Heart left ventricle (tissue), 16 donors: ENCODE results near the gene ERFL. TPM values are rescaled to one million over a fixed set of nuclear protein-coding genes. Genes with fewer than 3 reads are reported as not detected.
A peak's percentile ranks its signal among the peaks of the same experiment; 100 is the strongest.

Experiments used
- ATAC-seq, 4 donors: fragments of 200-7000 bp; cut with Tn5 transposase; one replicate each; pipeline ENCODE4 v1.9.1; 2020 to 2022; ENCODE audit warnings: moderate library complexity in 4 of 4, mild to moderate bottlenecking in 3 of 4, moderate number of reproducible peaks in 1 of 4
- DNase-seq, 5 donors: peaks; one replicate each; pipeline ENCODE4 v3.0.0-alpha.2; 2020
- H3K27ac ChIP-seq, 12 donors: fragments of 200-600 bp; sonication (generic) in 4 of 12; one replicate each; pipeline versions ENCODE4 v1.5.0 to v1.8.0; 2016 to 2022; ENCODE audit warnings: mild to moderate bottlenecking in 2 of 12
- H3K27me3 ChIP-seq, 9 donors: fragments of 200-600 bp; sonication (generic) in 2 of 9; one replicate each; pipeline versions ENCODE4 v1.5.1 to v1.8.0; 2016 to 2022; ENCODE audit warnings: mild to moderate bottlenecking in 3 of 9
- H3K36me3 ChIP-seq, 9 donors: fragments of 200-600 bp; sonication (generic) in 2 of 9; one replicate each; pipeline versions ENCODE4 v1.5.0 to v1.8.0; 2018 to 2022; ENCODE audit warnings: mild to moderate bottlenecking in 2 of 9
- H3K4me1 ChIP-seq, 12 donors: fragments of 200-600 bp; sonication (generic) in 4 of 12; one replicate each; pipeline versions ENCODE4 v1.5.0 to v1.8.0; 2016 to 2022; ENCODE audit warnings: mild to moderate bottlenecking in 3 of 12
- H3K4me3 ChIP-seq, 12 donors: fragments of 200-600 bp; sonication (generic) in 4 of 12; one replicate each; pipeline versions ENCODE4 v1.5.0 to v1.8.0; 2017 to 2022; ENCODE audit warnings: mild to moderate bottlenecking in 9 of 12, moderate library complexity in 4 of 12
- H3K9me3 ChIP-seq, 12 donors: fragments of 200-600 bp; sonication (generic) in 4 of 12; one replicate each; pipeline versions ENCODE4 v1.5.0 to v1.8.0; 2016 to 2022; ENCODE audit warnings: mild to moderate bottlenecking in 1 of 12
- POLR2A ChIP-seq, 2 donors: fragments of 450-650 bp; IDR thresholded peaks; one replicate each; pipeline ENCODE4 v1.6.1; 2017; ENCODE audit warnings: antibody characterized with exemption in 2 of 2, mild to moderate bottlenecking in 2 of 2, moderate library complexity in 2 of 2
- WGBS, 4 donors: extraction: QIAGEN DNeasy Blood & Tissue Kit in 2 of 4; methylation state at CpG; one replicate each; pipeline versions ENCODE4 v1.1.5 to v1.1.7; 2013 to 2018; 5-methylcytosine and 5-hydroxymethylcytosine counted together
- intact Hi-C, 10 donors: fragments of 100-400 bp; cut with DNase I; formaldehyde crosslinking; loops; one replicate each; pipeline versions ENCODE4 v1.11.1 to v1.14.2; 2022
- polyA plus RNA-seq, 2 donors: library from polyadenylated mRNA; stranded (reverse); fragments of 200-250 nt; gene quantifications; one replicate each; pipeline ENCODE4 v1.2.3, GENCODE V29; 2013
- total RNA-seq, 9 donors: library from RNA; depleted of rRNA in 2 of 9; stranded (reverse); fragments of >200 nt in 2 of 9; fragmentation: NEBNext Ultra II Directional in 3 of 9; extraction: Animal tissue kit (Norgen Biotek cat#: 25700) in 3 of 9; gene quantifications; one replicate each; pipeline versions ENCODE4 v1.1.0 to v1.2.4, GENCODE V29; 2016 to 2023
- TF ChIP-seq, protein P1 (sequence below), 12 donors: fragments of 200-600 bp; sonication (generic) in 4 of 12; IDR thresholded peaks; one replicate each; pipeline versions ENCODE4 v1.5.0 to v1.8.0; 2018 to 2022; ENCODE audit warnings: antibody characterized with exemption in 12 of 12, mild to moderate bottlenecking in 5 of 12
- donor health status: ischemic (EF 13 %, LVEDD 7.1; RV severe dilation, severe dysfunction).
- donor health status: healthy with polysubstance abuse.
- donor health status: DM: no; HTN: yes; CAD: no.
- donor health status: DM: no; HTN: no; CAD: no.
- donor health status: ischemic (EF 25% LVEDD 6.9; RV normal size, moderate dysfunction).
- donor health status: ischemic (EF 25% LVEDD 5.7; RV mildly dilated, moderate dysfunction).
- donor health status: healthy.
- donor health status: DM: yes; HTN: yes; CAD: no.
- donor health status: ischemic (EF 35%, LVEDD 5.7; RV mildly dilated, moderate dysfunction).
- donor health status: nonischemic (EF 11% LVEDD 7.7; RV severe dilation, severe dysfunction).
- donor health status: DM: yes; HTN: yes; CAD: no.
- donor health status: PGD.
- donor health status: ischemic (EF 29% LVEDD 5.4; RV normal size, mild dysfunction).
- donor health status: nonischemic (EF 23%, LVEDD 6.1; RV moderate dilation, normal function).

The ERFL gene
- total and polyA plus RNA-seq, 11 donors, result 0.13 TPM; not detected in 10

DNA sequence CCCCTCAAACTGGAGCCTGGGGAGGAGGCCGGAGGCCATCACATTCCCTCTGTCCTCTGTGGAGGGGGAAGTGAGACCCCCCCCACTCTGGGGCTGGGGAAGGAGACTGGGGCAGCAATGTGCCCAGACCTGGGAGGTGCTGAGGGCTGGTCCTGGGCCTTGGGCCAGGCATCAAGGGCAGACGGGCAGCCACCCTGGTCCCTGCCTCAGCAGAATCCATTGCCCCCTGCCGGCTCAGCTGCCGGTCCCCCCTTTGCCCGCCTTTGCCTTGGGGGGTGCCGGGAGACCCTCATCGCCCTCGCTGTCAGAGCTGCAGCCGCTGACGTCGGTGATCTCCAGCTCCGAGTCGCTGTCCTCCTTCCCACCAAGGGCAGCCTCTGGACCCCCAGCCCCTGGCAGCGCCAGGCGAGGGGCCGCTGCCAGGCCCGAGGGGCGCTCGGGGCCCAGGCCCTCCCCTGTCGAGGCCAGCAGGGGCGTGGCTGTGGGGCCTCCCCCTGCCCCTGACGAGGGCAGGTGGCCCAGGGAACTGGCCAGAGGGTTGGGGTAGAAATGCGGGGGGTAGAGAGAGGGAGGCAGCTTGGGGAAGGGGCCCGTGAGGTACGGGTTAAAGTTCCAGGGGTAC lies 20.1 kb downstream of the ERFL start:
- intact Hi-C loops, result no loop called here
- no peak overlapping the region for H3K27ac ChIP-seq
- no peak for TF ChIP-seq POLR2A (IDR thresholded peaks at IDR 0.05)
- TF ChIP-seq, protein P1, sequence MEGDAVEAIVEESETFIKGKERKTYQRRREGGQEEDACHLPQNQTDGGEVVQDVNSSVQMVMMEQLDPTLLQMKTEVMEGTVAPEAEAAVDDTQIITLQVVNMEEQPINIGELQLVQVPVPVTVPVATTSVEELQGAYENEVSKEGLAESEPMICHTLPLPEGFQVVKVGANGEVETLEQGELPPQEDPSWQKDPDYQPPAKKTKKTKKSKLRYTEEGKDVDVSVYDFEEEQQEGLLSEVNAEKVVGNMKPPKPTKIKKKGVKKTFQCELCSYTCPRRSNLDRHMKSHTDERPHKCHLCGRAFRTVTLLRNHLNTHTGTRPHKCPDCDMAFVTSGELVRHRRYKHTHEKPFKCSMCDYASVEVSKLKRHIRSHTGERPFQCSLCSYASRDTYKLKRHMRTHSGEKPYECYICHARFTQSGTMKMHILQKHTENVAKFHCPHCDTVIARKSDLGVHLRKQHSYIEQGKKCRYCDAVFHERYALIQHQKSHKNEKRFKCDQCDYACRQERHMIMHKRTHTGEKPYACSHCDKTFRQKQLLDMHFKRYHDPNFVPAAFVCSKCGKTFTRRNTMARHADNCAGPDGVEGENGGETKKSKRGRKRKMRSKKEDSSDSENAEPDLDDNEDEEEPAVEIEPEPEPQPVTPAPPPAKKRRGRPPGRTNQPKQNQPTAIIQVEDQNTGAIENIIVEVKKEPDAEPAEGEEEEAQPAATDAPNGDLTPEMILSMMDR (IDR thresholded peaks at IDR 0.05), result no peak
- peaks cover 0 to 8% (median 0%) of the 10 kb centered on the region in 12 donors for H3K4me1 ChIP-seq
- no peaks in the 10 kb centered on the region for H3K9me3 ChIP-seq
- H3K4me3 ChIP-seq, result no peak overlapping the region
- peaks cover under 1 to 46% (median 40%) of the 10 kb centered on the region in 9 donors for H3K36me3 ChIP-seq
- ATAC-seq (no peak), DNase-seq (no peak)
- 73 to 86% (median 84%) methylated on average over 11 to 25 of the region's 25 CpGs for WGBS, 4 donors
- H3K27me3 ChIP-seq, result peaks cover 7 to 37% (median 18%) of the 10 kb centered on the region in 9 donors

DNA sequence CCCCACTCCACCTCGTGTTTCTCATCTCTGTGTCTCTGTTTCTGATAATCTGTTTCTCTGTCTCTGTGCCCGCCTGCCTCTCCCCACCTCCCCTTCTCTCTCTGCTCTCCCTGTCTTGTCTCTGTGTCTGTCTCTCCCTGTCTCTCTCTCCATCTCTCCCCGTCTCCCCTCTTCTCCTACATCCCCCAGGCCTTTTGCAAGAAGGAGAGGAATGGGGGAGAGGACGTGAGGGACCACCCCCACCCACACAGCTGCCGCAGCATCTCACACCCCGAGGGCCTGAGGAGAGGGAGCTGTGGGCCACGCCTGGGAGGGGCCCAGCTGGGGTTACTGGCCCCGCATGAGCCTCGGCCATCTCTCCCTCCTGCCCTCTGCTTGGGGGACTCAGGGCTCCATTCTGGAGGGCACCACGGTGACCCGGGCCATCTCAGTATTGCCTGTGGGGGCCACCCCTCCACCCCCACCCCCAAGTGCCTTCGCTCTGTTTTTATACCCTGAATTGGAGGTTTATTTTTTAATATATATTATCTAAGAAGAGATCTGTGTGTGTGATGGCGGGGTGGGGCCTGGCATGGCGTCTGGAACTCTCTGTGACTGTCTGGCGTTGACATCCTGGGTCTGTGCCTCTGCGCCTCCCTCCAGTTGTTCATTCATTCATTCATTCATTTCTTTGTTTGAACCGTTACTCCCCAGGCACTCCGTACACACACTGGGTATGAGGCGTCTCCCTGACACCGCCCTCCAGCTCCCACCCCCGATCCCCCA lies 21.2 kb downstream of the ERFL start:
- Histone ChIP-seq H3K4me1 (no peaks in the 10 kb centered on the region), H3K36me3 (peaks cover 5 to 56% (median 50%) of the 10 kb centered on the region in 9 donors), H3K27ac (no peak overlapping the region), H3K4me3 (no peak overlapping the region), H3K27me3 (peaks cover 2 to 27% (median 10%) of the 10 kb centered on the region in 9 donors), H3K9me3 (no peaks in the 10 kb centered on the region)
- TF ChIP-seq, protein P1 (IDR thresholded peaks at IDR 0.05), result no peak
- TF ChIP-seq POLR2A (IDR thresholded peaks at IDR 0.05), result no peak
- 81 to 85% (median 84%) methylated on average over 20 to 21 of the region's 21 CpGs for WGBS, 4 donors
- ATAC-seq, result no peak
- DNase-seq, result no peak
- intact Hi-C loops, result no loop called here

DNA sequence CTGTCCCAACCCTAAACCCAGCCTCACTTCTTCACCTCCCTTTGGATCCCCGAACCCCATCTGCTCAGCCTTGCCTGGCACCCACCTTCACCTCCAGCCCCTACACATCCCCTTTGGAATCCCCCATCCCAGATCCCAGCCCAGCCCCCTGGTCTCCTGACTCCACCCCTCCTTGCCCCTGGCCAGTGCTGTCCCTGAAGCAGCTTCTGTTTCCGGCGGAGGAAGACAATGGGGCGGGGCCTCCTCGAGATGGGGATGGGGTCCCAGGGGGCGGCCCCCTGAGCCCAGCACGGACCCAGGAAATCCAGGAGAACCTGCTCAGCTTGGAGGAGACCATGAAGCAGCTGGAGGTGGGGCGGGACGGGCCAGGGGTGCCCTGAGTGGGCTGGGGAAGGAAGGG lies 22.0 kb downstream of the ERFL start:
- WGBS, 4 donors, result 74 to 78% (median 76%) methylated on average over 6 to 9 of the region's 9 CpGs
- no peak for ATAC-seq
- Histone ChIP-seq H3K9me3 (no peaks in the 10 kb centered on the region), H3K4me1 (no peaks in the 10 kb centered on the region), H3K27me3 (peaks cover 0 to 19% (median 3%) of the 10 kb centered on the region in 9 donors), H3K27ac (no peak overlapping the region), H3K4me3 (no peak overlapping the region), H3K36me3 (peaks cover 5 to 64% (median 58%) of the 10 kb centered on the region in 9 donors)
- intact Hi-C loops, result no loop called here
- DNase-seq, result no peak
- no peak for TF ChIP-seq POLR2A (IDR thresholded peaks at IDR 0.05)
- TF ChIP-seq, protein P1 (IDR thresholded peaks at IDR 0.05), result no peak

DNA sequence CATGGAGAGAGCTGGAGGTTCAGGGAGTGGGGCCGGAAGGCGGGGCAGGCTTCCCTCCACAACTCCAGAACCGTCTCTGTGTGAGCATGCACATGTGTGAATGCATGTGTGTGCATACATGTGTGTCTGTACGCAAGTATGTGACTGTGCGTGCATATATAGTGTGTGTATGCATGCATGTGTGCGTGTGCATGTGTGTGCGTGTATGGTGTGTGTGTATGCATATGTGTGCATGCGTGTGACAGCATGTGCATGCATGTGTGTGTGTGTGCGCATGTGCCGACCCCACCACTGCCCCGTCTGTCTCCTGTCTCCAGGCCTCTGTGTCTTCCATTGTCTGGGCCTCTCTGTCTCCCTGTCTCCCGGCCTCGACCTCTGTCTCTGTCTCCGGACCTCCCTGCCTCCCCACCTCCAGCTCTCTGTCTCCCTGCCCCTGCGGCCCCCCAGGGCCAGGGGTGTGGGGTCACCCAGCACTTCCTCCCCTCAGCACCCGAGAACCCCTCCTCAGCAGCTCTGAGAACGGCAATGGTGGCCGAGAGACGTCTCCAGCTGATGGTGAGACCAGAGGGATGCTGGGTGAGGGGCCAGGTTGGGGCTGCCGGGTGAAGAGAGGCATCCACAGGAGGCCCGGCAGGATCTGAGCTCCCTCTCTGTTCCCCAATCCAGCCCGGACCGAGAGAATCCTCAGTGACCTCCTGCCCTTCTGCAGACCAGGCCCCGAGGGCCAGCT lies 22.8 kb downstream of the ERFL start:
- H3K36me3 ChIP-seq, result peaks cover 5 to 72% (median 66%) of the 10 kb centered on the region in 9 donors
- no peaks in the 10 kb centered on the region for H3K9me3 ChIP-seq
- WGBS, 4 donors, result 87 to 93% (median 90%) methylated on average over 23 to 24 of the region's 24 CpGs
- H3K27me3 ChIP-seq, result peaks cover 0 to 11% (median 0%) of the 10 kb centered on the region in 9 donors
- no peak overlapping the region for H3K27ac ChIP-seq
- H3K4me1 ChIP-seq, result no peaks in the 10 kb centered on the region
- TF ChIP-seq, protein P1 (IDR thresholded peaks at IDR 0.05), result no peak
- no peak for TF ChIP-seq POLR2A (IDR thresholded peaks at IDR 0.05)
- intact Hi-C loops, result no loop called here
- DNase-seq (no peak), ATAC-seq (peak in 1 of 4 donors; percentile 9)
- H3K4me3 ChIP-seq, result no peak overlapping the region
